Astrocyte of the cerebellum (primary cell): Measurements from ENCODE around the gene MEGF8.

Source experiments
- DNase-seq: peaks from one replicate; pipeline ENCODE4 v3.0.0-alpha.2; 2011; ENCODE audit warnings: low read depth
- H3K4me3 ChIP-seq: 2 replicates; pipeline ENCODE4 v1.5.1; 2011; ENCODE audit warnings: mild to moderate bottlenecking, low read depth, low read length, moderate library complexity
- in situ Hi-C: cut with HindIII; loops from 2 replicates; pipeline ENCODE4 v1.10.0; 2017; ENCODE audit warnings: low sequenced_read_pairs
- TF ChIP-seq, protein P1 (sequence below): IDR thresholded peaks from 2 replicates; pipeline ENCODE4 v1.5.1; 2012; ENCODE audit warnings: low read length, low read depth, moderate library complexity, mild to moderate bottlenecking; ENCODE audit errors: missing control alignments

Gene MEGF8

DNA sequence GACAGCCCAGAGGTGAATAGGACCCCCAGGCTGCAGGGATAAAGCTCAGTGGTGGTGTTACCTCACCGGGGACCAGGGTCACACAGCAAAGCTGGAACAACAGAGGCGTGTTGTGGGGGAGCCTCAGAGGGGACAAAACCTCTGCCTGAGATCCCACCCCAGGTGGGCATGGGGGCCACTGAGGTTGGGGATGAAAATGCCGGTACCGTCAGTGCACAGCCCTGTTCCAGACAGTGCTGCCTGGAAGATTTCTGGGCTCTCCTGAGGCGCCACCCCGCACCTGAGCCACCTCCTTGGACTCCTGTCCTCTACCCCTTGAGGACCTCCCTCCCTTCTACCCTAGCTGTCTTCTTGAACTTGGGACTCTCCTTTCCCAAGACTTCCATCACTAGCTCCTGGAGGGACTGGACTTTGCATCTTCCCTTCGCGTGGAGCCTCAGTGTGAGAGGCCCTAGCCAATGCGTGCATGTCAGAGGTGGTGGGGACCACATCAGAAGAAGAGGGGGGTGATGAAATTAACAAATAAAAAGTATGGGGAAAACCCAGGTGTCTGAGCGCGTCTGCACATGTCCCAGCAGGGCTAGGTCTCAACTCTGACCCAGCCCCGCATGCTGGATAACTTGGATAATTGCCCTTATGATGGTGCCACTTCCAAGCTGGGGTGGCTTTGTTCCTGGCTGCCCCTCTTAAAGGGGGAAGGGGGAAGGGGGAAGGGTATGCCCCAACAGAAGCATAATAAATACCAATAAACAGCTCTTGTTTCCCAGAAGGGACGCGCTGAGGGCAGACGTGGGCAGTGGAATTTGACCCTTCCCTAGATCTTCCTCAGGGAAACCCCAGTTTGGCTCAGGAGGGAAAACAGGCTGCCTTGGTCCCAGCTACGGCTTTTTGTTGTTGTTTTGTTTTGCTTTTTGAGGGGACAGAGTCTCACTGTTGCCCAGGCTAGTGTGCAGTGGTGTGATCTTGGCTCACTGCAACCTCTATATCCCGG lies 53.1 kb downstream of the MEGF8 start:
- no peak overlapping the region for H3K4me3 ChIP-seq
- no peak for DNase-seq
- in situ Hi-C loops: no loop called here
- TF ChIP-seq, protein P1, sequence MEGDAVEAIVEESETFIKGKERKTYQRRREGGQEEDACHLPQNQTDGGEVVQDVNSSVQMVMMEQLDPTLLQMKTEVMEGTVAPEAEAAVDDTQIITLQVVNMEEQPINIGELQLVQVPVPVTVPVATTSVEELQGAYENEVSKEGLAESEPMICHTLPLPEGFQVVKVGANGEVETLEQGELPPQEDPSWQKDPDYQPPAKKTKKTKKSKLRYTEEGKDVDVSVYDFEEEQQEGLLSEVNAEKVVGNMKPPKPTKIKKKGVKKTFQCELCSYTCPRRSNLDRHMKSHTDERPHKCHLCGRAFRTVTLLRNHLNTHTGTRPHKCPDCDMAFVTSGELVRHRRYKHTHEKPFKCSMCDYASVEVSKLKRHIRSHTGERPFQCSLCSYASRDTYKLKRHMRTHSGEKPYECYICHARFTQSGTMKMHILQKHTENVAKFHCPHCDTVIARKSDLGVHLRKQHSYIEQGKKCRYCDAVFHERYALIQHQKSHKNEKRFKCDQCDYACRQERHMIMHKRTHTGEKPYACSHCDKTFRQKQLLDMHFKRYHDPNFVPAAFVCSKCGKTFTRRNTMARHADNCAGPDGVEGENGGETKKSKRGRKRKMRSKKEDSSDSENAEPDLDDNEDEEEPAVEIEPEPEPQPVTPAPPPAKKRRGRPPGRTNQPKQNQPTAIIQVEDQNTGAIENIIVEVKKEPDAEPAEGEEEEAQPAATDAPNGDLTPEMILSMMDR: no peak

DNA sequence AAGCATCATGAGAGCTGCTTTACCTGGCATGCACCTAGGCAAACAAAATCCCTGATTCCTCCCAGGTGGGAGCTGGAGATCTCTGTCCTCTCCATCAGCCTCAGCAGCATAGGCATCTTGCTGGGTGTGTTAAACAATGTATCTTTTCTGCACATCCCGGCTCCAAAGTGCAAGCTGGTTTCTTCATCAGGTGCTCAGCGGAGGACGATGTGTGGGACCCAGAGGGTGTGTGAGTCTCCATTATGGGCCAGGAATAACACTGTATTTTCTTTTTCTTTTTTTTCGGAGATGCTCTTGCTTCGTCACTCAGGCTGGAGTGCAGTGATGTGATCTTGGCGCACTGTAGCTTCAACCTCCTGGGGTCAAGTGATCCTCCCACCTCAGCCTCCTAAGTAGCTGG lies 54.7 kb downstream of the MEGF8 start:
- DNase-seq: no peak
- TF ChIP-seq, protein P1: no peak
- no peak overlapping the region for H3K4me3 ChIP-seq
- in situ Hi-C loops: no loop called here

DNA sequence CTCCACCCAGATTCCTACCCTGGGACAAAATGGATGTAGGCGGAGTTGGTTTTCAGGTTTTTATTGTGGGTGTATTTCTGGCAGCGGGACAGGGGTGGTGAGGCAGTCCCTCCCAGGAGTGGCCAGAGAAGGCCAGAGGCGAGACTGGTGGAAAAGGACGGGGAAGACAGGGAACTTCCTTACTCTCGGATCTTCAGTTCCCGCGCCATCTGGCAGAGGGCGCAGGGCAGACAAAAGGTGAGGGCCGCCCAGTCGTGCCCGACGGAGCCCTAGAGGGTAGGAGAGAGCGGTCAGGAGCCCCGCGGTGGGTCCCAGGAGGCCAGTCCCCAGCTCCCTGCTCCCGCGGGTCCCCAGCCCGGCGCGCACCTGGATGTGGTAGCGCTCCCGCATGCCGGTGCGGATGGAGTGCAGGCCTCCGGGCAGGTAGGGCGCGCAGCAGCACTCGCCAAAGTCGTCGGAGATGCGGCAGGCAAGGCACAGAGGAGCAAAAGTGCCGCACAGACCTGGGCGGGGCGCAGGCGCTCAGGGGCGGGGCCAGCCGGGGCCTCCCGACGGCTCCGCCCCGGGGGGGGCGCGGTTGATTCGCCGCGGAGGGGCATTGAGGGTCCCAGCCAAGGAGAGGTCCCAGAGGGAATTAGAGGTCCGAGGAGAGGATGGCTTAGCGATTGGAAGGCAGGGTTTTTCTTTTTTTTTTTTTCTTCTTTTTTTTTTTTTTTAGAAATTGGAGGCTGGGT lies 61.7 kb downstream of the MEGF8 start:
- H3K4me3 ChIP-seq: peak overlapping the region; percentile 31
- DNase-seq: no peak
- in situ Hi-C loops: no loop called here
- TF ChIP-seq, protein P1: peak; percentile 61

DNA sequence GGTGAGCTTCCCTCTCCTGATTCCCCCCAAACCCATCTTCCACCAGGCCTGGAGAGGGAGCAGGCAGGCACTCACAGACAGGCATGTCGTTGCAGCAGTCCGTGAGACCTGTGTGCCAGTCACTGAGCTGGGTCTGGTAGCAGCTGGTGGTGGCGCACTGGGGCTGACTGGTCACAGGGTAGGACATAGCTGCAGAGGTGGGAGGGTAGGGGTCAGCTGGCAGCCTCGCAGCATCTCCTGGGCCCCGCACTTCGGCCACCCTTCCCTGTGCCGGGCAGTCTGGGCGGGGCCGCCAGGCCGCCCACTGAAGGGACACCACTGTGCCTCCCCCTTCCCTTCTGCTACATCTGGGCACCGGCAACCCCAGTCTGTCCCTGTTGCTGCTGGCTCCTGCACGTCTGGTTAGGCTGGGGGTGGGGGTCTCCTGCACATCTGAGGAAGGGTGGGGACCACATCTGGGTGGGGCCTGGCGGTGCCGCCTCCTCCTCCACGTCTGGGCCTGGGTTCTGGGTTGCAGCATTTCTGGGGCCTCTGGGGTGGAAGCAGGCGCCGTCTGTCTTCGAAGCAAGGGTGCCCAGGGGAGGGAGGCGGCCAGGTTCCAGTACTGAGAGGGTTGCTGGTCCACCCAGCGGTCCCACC lies 63.5 kb downstream of the MEGF8 start:
- DNase-seq: no peak
- in situ Hi-C loops: no loop called here
- no peak overlapping the region for H3K4me3 ChIP-seq
- TF ChIP-seq, protein P1: no peak

DNA sequence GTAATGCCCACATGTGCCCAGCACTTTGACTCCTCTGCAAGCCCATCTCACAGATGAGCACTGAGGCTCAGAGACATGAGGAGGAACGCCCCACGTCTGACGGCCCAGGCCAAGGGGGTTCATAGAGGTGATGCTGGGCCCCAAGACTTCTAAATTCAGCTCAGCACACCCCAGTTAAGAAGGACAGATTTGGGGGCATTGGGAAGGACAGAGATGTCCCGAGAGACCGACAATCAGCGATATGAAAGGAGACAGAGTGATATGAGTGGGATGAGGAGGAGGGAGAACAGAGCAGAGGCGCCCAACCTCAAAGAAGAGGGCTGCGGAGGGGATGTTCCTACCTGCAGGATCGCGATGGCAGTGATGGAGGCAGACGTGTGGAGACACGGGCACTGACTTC lies 64.5 kb downstream of the MEGF8 start, which contains the start of gene CNFN:
TSS of gene CNFN (minus strand) at position 399 of the 400 bp plus-strand sequence. CDS start 1,260 bp downstream, outside the sequence.
- in situ Hi-C loops: no loop called here
- H3K4me3 ChIP-seq: no peak within 1 kb of the TSS
- DNase-seq: no peak
- TF ChIP-seq, protein P1: no peak

DNA sequence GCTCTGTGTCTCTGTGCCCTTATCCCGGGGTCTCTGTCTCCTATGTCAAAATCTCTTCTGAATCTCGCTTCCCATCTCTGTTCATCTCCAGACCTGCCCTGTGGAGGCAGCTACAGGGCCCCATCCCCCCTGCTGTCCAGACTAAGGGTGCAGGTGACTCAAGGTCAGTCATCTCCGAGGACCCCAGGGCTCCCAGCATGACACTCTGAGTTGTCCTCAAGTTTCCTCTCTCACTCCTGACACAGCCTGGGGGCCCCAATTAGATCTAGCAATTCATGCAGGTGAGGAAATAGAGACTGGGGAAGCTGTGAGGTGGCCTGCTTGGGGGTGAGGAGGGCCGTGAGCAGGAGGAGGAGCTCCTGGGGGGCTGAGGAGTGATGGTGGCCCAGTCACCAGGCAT lies 66.7 kb downstream of the MEGF8 start:
- in situ Hi-C loops: no loop called here
- no peak overlapping the region for H3K4me3 ChIP-seq
- TF ChIP-seq, protein P1: no peak
- no peak for DNase-seq
